ENCODE results near the gene PSIP1. TPM values are rescaled to one million over a fixed set of nuclear protein-coding genes. Genes with fewer than 3 reads are reported as not detected.

The PSIP1 gene
- total RNA-seq, 1 experiment from 2014 or later: 57.8 TPM

- H3K27ac Mint-ChIP-seq (ENCODE audit: low read depth, unreplicated experiment): no peak overlapping the region
- CTCF ChIA-PET: interaction anchor here (1.0 to 1.6 kb wide), 3 partner anchors 27 to 94 kb away, joined by 3 to 5 read pairs (median 4); no protein-coding TSS in a partner anchor
- DNase-seq (ENCODE audit: unreplicated experiment): peak; percentile 60
- H3K4me3 Mint-ChIP-seq (ENCODE audit: unreplicated experiment): no peak overlapping the region
- peaks cover 31% of the 10 kb centered on the region for H3K4me1 Mint-ChIP-seq (ENCODE audit: insufficient read depth, unreplicated experiment)
- no peak for TF ChIP-seq CTCF (IDR thresholded peaks at IDR 0.05; ENCODE audit: unreplicated experiment)
- H3K36me3 Mint-ChIP-seq (ENCODE audit: insufficient read depth, unreplicated experiment): peaks cover 4% of the 10 kb centered on the region
- no TSS peak for BruUV-seq (replicated peaks)
- no peaks in the 10 kb centered on the region for H3K27me3 Mint-ChIP-seq (ENCODE audit: insufficient read depth, unreplicated experiment)
- no peaks in the 10 kb centered on the region for H3K9me3 Mint-ChIP-seq (ENCODE audit: unreplicated experiment)
- intact Hi-C loops (cut with micrococcal nuclease): loop anchor here (5.0 kb wide), 1 partner anchor 94 kb away; no protein-coding TSS in a partner anchor
- POLR2A ChIA-PET: interaction anchor here (0.7 to 1.4 kb wide), 4 partner anchors 12 to 201 kb away, joined by 3 to 4 read pairs (median 3); partner anchors contain the start of gene CCDC171
Measured at GRCh38 chr9:15513335-15513734, 2.6 kb upstream of the PSIP1 start.

DNA sequence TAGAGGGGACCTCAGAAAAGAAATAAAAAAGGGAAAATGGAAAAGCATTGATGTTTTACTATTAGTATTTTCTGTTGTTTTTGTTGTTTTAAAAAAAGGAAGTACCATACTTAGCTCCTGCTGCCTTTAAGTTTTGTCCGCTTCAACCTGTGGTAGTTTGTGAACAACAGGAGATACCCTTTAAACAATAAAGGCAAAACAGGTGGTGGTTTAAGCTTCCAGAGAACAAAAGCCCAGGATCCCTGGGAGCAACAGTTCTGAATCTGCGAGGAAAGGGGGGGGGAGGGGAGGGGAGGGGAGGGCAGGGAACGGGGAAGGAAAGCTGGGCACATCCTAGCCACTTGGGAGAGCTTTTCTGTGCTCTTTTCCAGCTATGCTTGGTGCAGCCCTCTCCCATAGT lies 2.1 kb upstream of the PSIP1 start:
- intact Hi-C loops (cut with micrococcal nuclease): loop anchor here (5.0 kb wide), 1 partner anchor 94 kb away; no protein-coding TSS in a partner anchor

DNA sequence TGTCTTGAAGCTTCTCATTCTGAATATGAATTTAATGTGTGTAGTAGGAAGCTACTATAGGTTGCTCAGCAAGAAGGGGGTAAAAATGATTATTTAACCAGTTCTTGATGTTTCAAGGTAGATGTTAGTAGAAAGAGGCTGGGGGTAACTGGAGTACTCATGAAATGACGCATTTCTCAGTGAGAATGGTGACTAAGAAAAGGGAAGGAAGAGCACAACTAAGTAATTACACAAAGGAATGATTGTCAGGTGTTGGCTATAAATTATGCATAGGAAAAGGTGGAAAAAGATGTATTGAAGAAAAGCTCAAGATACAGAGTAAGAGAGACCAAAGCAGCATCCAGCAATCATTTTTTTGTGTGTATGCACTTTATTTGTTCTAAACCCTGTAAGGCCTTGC lies 1.4 kb upstream of the PSIP1 start:
- BruUV-seq (replicated peaks): no TSS peak
- ChIA-PET POLR2A (interaction anchor here (0.9 to 3.5 kb wide), 10 partner anchors 8 to 205 kb away, joined by 3 to 52 read pairs (median 5); partner anchors contain the start of genes CCDC171 and TTC39B), CTCF (interaction anchor here (1.0 to 1.6 kb wide), 4 partner anchors 11 to 96 kb away, joined by 3 to 5 read pairs (median 3); partner anchors contain the start of gene CCDC171)
- Mint-ChIP-seq H3K4me3 (ENCODE audit: unreplicated experiment) (no peak overlapping the region), H3K36me3 (ENCODE audit: insufficient read depth, unreplicated experiment) (peaks cover 9% of the 10 kb centered on the region), H3K9me3 (ENCODE audit: unreplicated experiment) (no peaks in the 10 kb centered on the region), H3K27me3 (ENCODE audit: insufficient read depth, unreplicated experiment) (no peaks in the 10 kb centered on the region), H3K4me1 (ENCODE audit: insufficient read depth, unreplicated experiment) (peaks cover 34% of the 10 kb centered on the region), H3K27ac (ENCODE audit: low read depth, unreplicated experiment) (no peak overlapping the region)
- no peak for DNase-seq (ENCODE audit: unreplicated experiment)
- intact Hi-C loops (cut with micrococcal nuclease): loop anchor here (5.0 kb wide), 1 partner anchor 95 kb away; no protein-coding TSS in a partner anchor
- TF ChIP-seq CTCF (IDR thresholded peaks at IDR 0.05; ENCODE audit: unreplicated experiment): no peak

More for the DNA sequence above, 2.1 kb upstream of the PSIP1 start:
- no peak for TF ChIP-seq CTCF (IDR thresholded peaks at IDR 0.05; ENCODE audit: unreplicated experiment)
- no peak for DNase-seq (ENCODE audit: unreplicated experiment)
- no peak overlapping the region for H3K4me3 Mint-ChIP-seq (ENCODE audit: unreplicated experiment)
- H3K9me3 Mint-ChIP-seq (ENCODE audit: unreplicated experiment): no peaks in the 10 kb centered on the region
- ChIA-PET POLR2A (interaction anchor here (1.0 to 3.5 kb wide), 3 partner anchors 14 to 40 kb away, joined by 3 to 52 read pairs (median 26); partner anchors contain the start of gene CCDC171), CTCF (interaction anchor here (1.0 to 1.6 kb wide), 5 partner anchors 12 to 95 kb away, joined by 3 to 5 read pairs (median 3); partner anchors contain the start of gene CCDC171)
- peaks cover 8% of the 10 kb centered on the region for H3K36me3 Mint-ChIP-seq (ENCODE audit: insufficient read depth, unreplicated experiment)
- BruUV-seq (replicated peaks): no TSS peak
- peaks cover 34% of the 10 kb centered on the region for H3K4me1 Mint-ChIP-seq (ENCODE audit: insufficient read depth, unreplicated experiment)
- no peaks in the 10 kb centered on the region for H3K27me3 Mint-ChIP-seq (ENCODE audit: insufficient read depth, unreplicated experiment)
- H3K27ac Mint-ChIP-seq (ENCODE audit: low read depth, unreplicated experiment): no peak overlapping the region

DNA sequence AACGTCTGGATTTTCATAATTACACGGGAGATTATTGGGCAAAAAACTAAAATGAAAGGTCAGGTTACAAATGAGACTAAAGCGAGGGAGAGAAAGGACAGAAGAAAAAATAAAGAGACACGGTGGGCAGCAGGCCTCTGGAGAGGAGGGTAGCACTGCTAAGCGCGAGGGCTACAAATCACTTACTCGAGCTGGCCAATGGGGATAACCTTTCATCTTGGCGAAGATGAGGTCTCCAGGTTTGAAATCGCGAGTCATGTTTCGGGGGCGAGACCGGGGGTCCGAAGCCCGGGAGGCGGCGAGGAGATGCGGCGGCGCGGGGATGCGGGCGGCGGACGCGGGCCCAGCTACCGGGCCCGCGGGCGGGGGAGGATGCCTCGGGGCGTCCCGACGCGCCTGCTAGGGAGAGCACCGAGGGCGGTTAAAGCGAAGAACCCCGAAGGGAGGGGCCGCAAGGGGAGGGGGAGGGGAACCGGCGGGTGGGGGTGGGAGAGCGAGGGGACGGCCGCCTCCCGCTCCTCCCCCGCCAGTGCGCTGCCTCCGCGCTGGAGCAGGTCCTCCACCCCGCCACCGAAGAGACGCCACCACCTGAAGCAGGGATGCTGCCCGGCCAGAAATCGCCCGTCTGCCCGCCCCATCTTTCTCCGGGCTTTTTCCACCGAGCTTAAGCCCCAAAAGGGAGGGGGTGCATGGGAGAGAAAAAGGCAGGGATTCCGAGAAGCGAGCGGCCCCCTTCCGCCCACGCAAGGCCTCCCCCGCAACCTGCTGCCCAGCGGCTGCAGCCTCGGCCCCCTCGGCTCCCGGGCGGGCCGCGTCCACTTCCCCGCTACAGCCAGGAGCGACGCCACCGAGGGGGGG lies 610 bp downstream of the PSIP1 start:
- ChIA-PET POLR2A (interaction anchor here (0.6 to 3.5 kb wide), 16 partner anchors 11 to 285 kb away, joined by 3 to 52 read pairs (median 4); partner anchors contain the start of genes CCDC171 and SNAPC3), CTCF (interaction anchor here (0.7 to 1.0 kb wide), 3 partner anchors 9 to 96 kb away, joined by 3 read pairs; no protein-coding TSS in a partner anchor)
- peak; percentile 25 for DNase-seq (ENCODE audit: unreplicated experiment)
- peak overlapping the region; percentile 100 for H3K27ac Mint-ChIP-seq (ENCODE audit: low read depth, unreplicated experiment)
- H3K4me1 Mint-ChIP-seq (ENCODE audit: insufficient read depth, unreplicated experiment): peaks cover 34% of the 10 kb centered on the region
- no peaks in the 10 kb centered on the region for H3K27me3 Mint-ChIP-seq (ENCODE audit: insufficient read depth, unreplicated experiment)
- TF ChIP-seq CTCF (IDR thresholded peaks at IDR 0.05; ENCODE audit: unreplicated experiment): no peak
- intact Hi-C loops (cut with micrococcal nuclease): loop anchor here (2.0 to 5.0 kb wide), 2 partner anchors 43 to 97 kb away; partner anchors contain the start of gene CCDC171
- H3K9me3 Mint-ChIP-seq (ENCODE audit: unreplicated experiment): no peaks in the 10 kb centered on the region
- peak overlapping the region; percentile 85 for H3K4me3 Mint-ChIP-seq (ENCODE audit: unreplicated experiment)
- BruUV-seq (replicated peaks): no TSS peak
- peaks cover 29% of the 10 kb centered on the region for H3K36me3 Mint-ChIP-seq (ENCODE audit: insufficient read depth, unreplicated experiment)
